Smooth muscle cell (in vitro differentiated cells): ENCODE results near the gene STAT4. TPM values are rescaled to one million over a fixed set of nuclear protein-coding genes. Genes with fewer than 3 reads are reported as not detected.

ENCODE experiments used
- DNase-seq: peaks from one replicate; lab custom pipeline; 2025; ENCODE audit not compliant: unreplicated experiment; lab: John Stamatoyannopoulos, UW
- H2AFZ ChIP-seq: fragments of 200-600 bp; sonication (generic); 2 replicates; pipeline ENCODE4 v1.6.0; 2016; ENCODE audit warnings: antibody characterized with exemption, low read depth, mild to moderate bottlenecking
- H3F3A ChIP-seq: fragments of 200-600 bp; sonication (generic); 2 replicates; pipeline ENCODE4 v1.6.0; 2017; ENCODE audit warnings: antibody characterized with exemption, low read depth
- H3K27ac ChIP-seq: fragments of 200-600 bp; sonication (generic); 2 replicates; pipeline ENCODE4 v1.5.1; 2016; ENCODE audit warnings: low read depth, mild to moderate bottlenecking
- H3K27me3 ChIP-seq: fragments of 200-600 bp; sonication (generic); 2 replicates; pipeline ENCODE4 v1.6.1; 2016; ENCODE audit warnings: low read depth, mild to moderate bottlenecking
- H3K36me3 ChIP-seq: fragments of 200-600 bp; sonication (generic); 2 replicates; pipeline ENCODE4 v1.5.1; 2016; ENCODE audit warnings: low read depth
- H3K4me1 ChIP-seq: fragments of 200-600 bp; sonication (generic); 2 replicates; pipeline ENCODE4 v1.5.1; 2016; ENCODE audit warnings: low read depth
- H3K4me2 ChIP-seq: fragments of 200-600 bp; sonication (generic); 2 replicates; pipeline ENCODE4 v1.6.0; 2016; ENCODE audit warnings: mild to moderate bottlenecking
- H3K4me3 ChIP-seq: fragments of 200-600 bp; sonication (generic); 2 replicates; pipeline ENCODE4 v1.5.1; 2016; ENCODE audit warnings: mild to moderate bottlenecking
- H3K79me2 ChIP-seq: fragments of 200-600 bp; sonication (generic); 2 replicates; pipeline ENCODE4 v1.6.0; 2016; ENCODE audit warnings: low read depth, mild to moderate bottlenecking
- H3K9ac ChIP-seq: fragments of 200-600 bp; sonication (generic); 2 replicates; pipeline ENCODE4 v1.6.0; 2016; ENCODE audit warnings: low read depth
- H3K9me3 ChIP-seq: fragments of 200-600 bp; sonication (generic); replicated peaks from 2 replicates; pipeline ENCODE4 v1.5.1; 2016; ENCODE audit warnings: low read depth
- H4K20me1 ChIP-seq: fragments of 200-600 bp; sonication (generic); 2 replicates; pipeline ENCODE4 v1.6.0; 2016; ENCODE audit warnings: low read depth
- WGBS: methylation state at CpG from one replicate; pipeline ENCODE4 v1.1.7; 2016; ENCODE audit warnings: low lambda C conversion rate; 5-methylcytosine and 5-hydroxymethylcytosine counted together
- polyA plus RNA-seq: library from polyadenylated mRNA; unstranded; fragments of >200 nt; fragmentation: Nextera tagmentation; extraction: Ambion mirVana; gene quantifications from 2 replicates; pipeline ENCODE4 v1.2.1, GENCODE V29; 2016
- small RNA-seq: library from RNA; depleted of rRNA; stranded (forward); fragments of <200 nt; gene quantifications from one replicate; pipeline ENCODE3, GENCODE V24; 2014
- total RNA-seq: library from RNA; depleted of rRNA; stranded (reverse); fragments of >200 nt; gene quantifications from 2 replicates; pipeline ENCODE4 v1.2.3, GENCODE V29; 2014
- TF ChIP-seq, protein P1 (sequence below): fragments of 200-600 bp; sonication (generic); IDR thresholded peaks from 2 replicates; pipeline ENCODE4 v1.5.1; 2017; ENCODE audit warnings: borderline replicate concordance, mild to moderate bottlenecking, antibody characterized with exemption; ENCODE audit not compliant: insufficient read depth, poor library complexity, severe bottlenecking

Gene STAT4
- total and polyA plus RNA-seq, 2 experiments from 2014 or later = 0.89 to 8.4 TPM

DNA sequence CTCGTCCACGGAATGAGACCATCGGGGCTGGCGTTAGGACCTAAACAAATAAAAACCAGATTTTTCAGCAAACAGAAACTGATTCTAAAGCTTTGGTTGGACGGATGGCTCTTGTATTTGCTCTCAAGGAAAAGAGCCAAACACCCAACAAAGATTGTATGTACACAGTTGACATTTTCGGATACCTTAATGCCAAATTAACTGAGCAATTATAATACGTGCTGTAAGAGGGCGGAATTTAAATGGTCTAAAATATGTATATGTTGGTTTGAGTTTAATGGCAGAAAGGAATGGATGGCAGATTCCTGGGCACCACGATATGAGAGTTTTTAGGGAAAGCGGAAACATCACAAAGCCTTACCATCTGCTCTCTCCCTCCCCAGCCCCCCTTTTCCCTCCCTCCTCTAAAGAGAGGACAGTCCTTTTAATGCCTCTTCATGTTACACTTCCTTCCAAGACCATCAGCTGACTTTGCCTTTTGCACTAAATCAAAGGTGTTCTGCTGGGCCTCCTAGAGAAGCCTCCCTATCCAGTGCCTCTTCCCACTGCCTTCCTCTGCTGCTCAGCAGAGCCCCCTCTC, 170.1 kb downstream of the STAT4 start:
- peak overlapping the region; percentile 17 for H3K4me3 ChIP-seq
- no peak overlapping the region for H2AFZ ChIP-seq
- no peaks in the 10 kb centered on the region for H3K4me1 ChIP-seq
- TF ChIP-seq, protein P1, sequence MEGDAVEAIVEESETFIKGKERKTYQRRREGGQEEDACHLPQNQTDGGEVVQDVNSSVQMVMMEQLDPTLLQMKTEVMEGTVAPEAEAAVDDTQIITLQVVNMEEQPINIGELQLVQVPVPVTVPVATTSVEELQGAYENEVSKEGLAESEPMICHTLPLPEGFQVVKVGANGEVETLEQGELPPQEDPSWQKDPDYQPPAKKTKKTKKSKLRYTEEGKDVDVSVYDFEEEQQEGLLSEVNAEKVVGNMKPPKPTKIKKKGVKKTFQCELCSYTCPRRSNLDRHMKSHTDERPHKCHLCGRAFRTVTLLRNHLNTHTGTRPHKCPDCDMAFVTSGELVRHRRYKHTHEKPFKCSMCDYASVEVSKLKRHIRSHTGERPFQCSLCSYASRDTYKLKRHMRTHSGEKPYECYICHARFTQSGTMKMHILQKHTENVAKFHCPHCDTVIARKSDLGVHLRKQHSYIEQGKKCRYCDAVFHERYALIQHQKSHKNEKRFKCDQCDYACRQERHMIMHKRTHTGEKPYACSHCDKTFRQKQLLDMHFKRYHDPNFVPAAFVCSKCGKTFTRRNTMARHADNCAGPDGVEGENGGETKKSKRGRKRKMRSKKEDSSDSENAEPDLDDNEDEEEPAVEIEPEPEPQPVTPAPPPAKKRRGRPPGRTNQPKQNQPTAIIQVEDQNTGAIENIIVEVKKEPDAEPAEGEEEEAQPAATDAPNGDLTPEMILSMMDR = no peak
- no peak for DNase-seq
- H3K9ac ChIP-seq = no peak overlapping the region
- 73% methylated on average over 10 of the region's 10 CpGs for WGBS
- no peaks in the 10 kb centered on the region for H4K20me1 ChIP-seq
- H3K79me2 ChIP-seq = no peaks in the 10 kb centered on the region
- peaks cover 38% of the 10 kb centered on the region for H3K36me3 ChIP-seq
- peaks cover 6% of the 10 kb centered on the region for H3F3A ChIP-seq
- no peaks in the 10 kb centered on the region for H3K27me3 ChIP-seq
- peak overlapping the region; percentile 47 for H3K4me2 ChIP-seq
- peak overlapping the region; percentile 67 for H3K27ac ChIP-seq
- H3K9me3 ChIP-seq = no peaks in the 10 kb centered on the region

DNA sequence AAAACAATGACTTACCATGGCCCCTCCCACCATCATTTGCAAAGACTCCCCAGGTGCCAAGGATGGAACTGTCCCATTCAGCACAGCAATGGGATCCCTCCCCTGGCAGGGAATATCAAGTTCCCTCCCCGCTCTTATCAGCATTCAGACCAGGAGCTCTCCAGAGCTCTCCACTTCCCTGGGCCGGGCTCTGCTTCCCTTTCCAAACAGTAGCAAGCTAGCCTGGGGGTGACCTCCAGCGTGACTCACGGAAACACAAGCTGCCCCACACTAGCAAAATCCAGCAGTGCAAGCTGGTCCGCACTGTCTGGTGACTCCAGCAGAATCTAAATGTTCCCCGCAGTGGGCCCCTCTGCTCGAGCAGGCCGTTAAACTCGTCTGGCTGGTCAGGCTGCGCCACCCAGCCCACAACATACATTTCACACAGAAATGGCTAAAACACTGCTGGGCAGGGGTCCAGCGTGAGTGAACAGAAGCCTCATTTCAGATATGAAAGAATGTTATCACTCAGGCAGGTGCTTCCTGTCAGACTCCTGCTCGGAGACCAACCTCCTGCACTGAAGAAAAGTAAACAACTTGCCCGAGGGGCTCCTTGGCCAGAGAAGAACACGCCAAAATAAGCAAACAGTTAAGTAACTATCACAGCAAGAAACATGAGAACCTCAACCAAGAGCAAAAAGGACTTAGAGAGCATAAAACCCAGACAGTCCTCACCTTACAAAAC, 170.7 kb downstream of the STAT4 start:
- Histone ChIP-seq H3K9ac (no peak overlapping the region), H3K4me3 (peak overlapping the region; percentile 17), H3K9me3 (no peaks in the 10 kb centered on the region), H3K27ac (peak overlapping the region; percentile 67), H3K4me2 (peak overlapping the region; percentile 47), H4K20me1 (no peaks in the 10 kb centered on the region), H3F3A (peaks cover 6% of the 10 kb centered on the region), H3K27me3 (no peaks in the 10 kb centered on the region), H3K36me3 (peaks cover 37% of the 10 kb centered on the region), H3K79me2 (no peaks in the 10 kb centered on the region), H3K4me1 (no peaks in the 10 kb centered on the region), H2AFZ (no peak overlapping the region)
- TF ChIP-seq, protein P1 = no peak
- WGBS = 41% methylated on average over 14 of the region's 14 CpGs
- no peak for DNase-seq

Small RNA genes lying within 50 kb of the gene (small RNA-seq; reads per million reads assigned to genes)
- gene RNU6-959P = not detected

Other genes starting within 250 kb of the STAT4 start
- gene STAT1, start 136.8 kb downstream of the STAT4 start, total RNA-seq = 66.5 and 74.6 TPM in 2 replicates
- gene STAT1, start 136.8 kb downstream of the STAT4 start, polyA plus RNA-seq = 30.5 and 33.7 TPM in 2 replicates
- 133 and 146 TPM in 2 replicates for gene MYO1B, start 94.4 kb upstream of the STAT4 start, total RNA-seq
- 58.8 and 69.1 TPM in 2 replicates for gene MYO1B, start 94.4 kb upstream of the STAT4 start, polyA plus RNA-seq